Ovary (tissue), 9 donors: ENCODE measurements around the gene LPGAT1. TPM values are rescaled to one million over a fixed set of nuclear protein-coding genes. Genes with fewer than 3 reads are reported as not detected.

Experiments used
- DNase-seq, 5 donors: peaks; one replicate each; pipeline ENCODE4 v3.0.0-alpha.2; 2019 to 2020
- H3K27ac ChIP-seq, 2 donors: fragments of 200-600 bp; one replicate each; pipeline versions ENCODE4 v1.5.1 to v1.8.0; 2019 to 2022
- H3K27me3 ChIP-seq: fragments of 200-600 bp; one replicate; pipeline ENCODE4 v1.8.0; 2022
- H3K36me3 ChIP-seq: fragments of 200-600 bp; sonication (generic); one replicate; pipeline ENCODE4 v1.5.1; 2019
- H3K4me1 ChIP-seq: one replicate; pipeline ENCODE4 v1.8.1; 2013; ENCODE audit warnings: mild to moderate bottlenecking, moderate library complexity; ENCODE audit not compliant: insufficient read depth
- H3K4me3 ChIP-seq: fragments of 200-600 bp; sonication (generic); one replicate; pipeline ENCODE4 v1.5.1; 2017
- H3K9me3 ChIP-seq, 2 donors: fragments of 200-600 bp in 1 of 2; sonication (generic) in 1 of 2; one replicate each; pipeline versions ENCODE4 v1.5.1 to v1.8.1; 2013 to 2019; ENCODE audit warnings: mild to moderate bottlenecking in 1 of 2, moderate library complexity in 1 of 2
- EP300 ChIP-seq: sonication (generic); formaldehyde crosslinking; IDR thresholded peaks from one replicate; pipeline ENCODE4 v1.6.1; 2017; ENCODE audit warnings: antibody characterized with exemption
- POLR2A ChIP-seq: fragments of 450-650 bp; IDR thresholded peaks from one replicate; pipeline ENCODE4 v1.6.1; 2017; ENCODE audit warnings: antibody characterized with exemption, mild to moderate bottlenecking, moderate library complexity
- WGBS, 3 donors: extraction: QIAGEN DNeasy Blood & Tissue Kit in 1 of 3; methylation state at CpG; one replicate each; pipeline versions ENCODE4 v1.1.5 to v1.1.7; 2013 to 2017; 5-methylcytosine and 5-hydroxymethylcytosine counted together
- intact Hi-C, 4 donors: fragments of 100-400 bp; cut with DNase I; formaldehyde crosslinking; loops; one replicate each; pipeline versions ENCODE4 v1.11.0 to v1.15.1; 2022 to 2023
- polyA plus RNA-seq, 2 donors: library from polyadenylated mRNA; stranded (reverse); fragments of 200-250 nt in 1 of 2; fragments of 350-450 nt in 1 of 2; fragmentation: Illumina TruSeq in 1 of 2; extraction: RNeasy Lipid Tissue Mini Kit (QIAGEN cat#74804) in 1 of 2; gene quantifications; one replicate each; pipeline ENCODE4 v1.2.3, GENCODE V29; 2013 to 2014
- total RNA-seq, 7 donors: library from RNA; depleted of rRNA in 2 of 7; stranded (reverse); fragments of >200 nt in 2 of 7; fragmentation: NEBNext Ultra II Directional in 3 of 7; extraction: Animal tissue kit (Norgen Biotek cat#: 25700) in 3 of 7; gene quantifications; one replicate each; pipeline versions ENCODE4 v1.1.0 to v1.2.4, GENCODE V29; 2016 to 2023
- TF ChIP-seq, protein P1 (sequence below), 3 donors: fragments of 450-650 bp in 2 of 3; fragments of 200-600 bp in 1 of 3; IDR thresholded peaks; one replicate each; pipeline versions ENCODE4 v1.5.1 to v1.8.0; 2016 to 2022; ENCODE audit warnings: antibody characterized with exemption in 3 of 3, mild to moderate bottlenecking in 1 of 3
- donor health status: DM: no; HTN: no; CAD: no; lungs with moderate emphysema.
- donor health status: DM: no; HTN: no; CAD: no.
- donor health status: Bipolar disorder and iron deficiency.
- donor health status: DM: yes; HTN: yes; CAD: no.
- donor health status: DM: no; HTN: no; CAD: no.
- donor health status: DM: yes; HTN: yes; CAD: no.

Gene LPGAT1
- total and polyA plus RNA-seq, 9 donors, result 6.3 to 32.7 (median 26.1) TPM

DNA sequence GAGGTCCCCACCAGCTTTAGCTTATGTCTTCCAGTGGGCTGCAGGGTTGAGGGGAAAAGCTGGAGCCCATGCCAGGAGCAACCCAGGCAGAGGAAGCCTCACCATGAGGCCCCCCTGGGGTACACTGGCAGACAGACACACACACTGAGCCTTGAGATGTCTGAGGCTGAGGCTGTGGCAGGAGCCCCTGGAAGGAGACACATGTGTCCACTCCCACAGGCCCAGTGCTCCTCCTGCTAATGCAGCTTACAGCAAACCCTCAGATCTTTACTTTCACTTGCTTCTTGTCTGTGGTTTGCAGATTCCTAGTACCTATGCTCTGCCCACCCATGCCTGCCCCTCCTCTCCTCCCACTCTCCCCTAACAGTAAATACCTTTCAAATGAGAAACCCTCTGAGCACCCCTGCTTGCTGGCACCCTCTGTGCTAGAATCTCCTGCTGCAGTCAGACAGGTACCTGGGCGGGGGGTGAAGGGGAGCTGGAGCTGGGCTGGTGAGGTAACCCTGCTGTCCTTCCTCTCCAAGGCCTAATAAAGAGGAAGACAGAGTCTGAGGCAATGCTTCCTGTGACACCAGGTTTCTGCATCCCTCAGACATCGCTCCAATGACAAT lies 91.8 kb downstream of the LPGAT1 start:
- intact Hi-C loops, result no loop called here

DNA sequence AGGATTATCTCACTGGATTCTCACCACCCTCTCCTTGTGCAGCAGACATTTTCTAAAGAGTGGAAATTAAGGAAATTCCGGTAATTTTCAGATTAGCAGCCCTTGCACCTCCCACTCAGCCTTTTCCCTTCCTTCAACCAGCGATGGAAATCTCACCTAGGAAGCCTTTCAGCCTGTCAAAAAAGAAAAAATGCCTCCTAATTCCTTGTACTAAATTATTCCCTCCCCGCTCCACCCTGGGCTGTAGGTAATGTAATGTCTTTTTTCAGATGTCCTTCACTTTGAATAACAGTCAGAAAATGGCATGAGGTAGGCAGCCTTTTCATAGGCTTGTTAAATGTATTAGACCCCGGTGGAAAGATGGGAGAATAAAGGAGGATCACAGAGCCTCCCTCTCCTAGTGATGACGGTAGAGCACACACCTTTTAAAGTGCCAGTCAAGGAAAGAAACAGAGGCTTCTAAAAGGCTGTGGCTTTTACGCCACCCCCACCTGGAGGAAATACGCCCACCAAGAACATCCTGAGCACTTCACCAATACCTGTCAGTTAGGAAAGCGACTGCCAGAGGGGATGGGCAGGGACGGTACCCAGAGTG lies 92.4 kb downstream of the LPGAT1 start:
- TF ChIP-seq EP300, result no peak
- TF ChIP-seq, protein P1, sequence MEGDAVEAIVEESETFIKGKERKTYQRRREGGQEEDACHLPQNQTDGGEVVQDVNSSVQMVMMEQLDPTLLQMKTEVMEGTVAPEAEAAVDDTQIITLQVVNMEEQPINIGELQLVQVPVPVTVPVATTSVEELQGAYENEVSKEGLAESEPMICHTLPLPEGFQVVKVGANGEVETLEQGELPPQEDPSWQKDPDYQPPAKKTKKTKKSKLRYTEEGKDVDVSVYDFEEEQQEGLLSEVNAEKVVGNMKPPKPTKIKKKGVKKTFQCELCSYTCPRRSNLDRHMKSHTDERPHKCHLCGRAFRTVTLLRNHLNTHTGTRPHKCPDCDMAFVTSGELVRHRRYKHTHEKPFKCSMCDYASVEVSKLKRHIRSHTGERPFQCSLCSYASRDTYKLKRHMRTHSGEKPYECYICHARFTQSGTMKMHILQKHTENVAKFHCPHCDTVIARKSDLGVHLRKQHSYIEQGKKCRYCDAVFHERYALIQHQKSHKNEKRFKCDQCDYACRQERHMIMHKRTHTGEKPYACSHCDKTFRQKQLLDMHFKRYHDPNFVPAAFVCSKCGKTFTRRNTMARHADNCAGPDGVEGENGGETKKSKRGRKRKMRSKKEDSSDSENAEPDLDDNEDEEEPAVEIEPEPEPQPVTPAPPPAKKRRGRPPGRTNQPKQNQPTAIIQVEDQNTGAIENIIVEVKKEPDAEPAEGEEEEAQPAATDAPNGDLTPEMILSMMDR (IDR thresholded peaks at IDR 0.05), result no peak
- TF ChIP-seq POLR2A, result no peak
- Histone ChIP-seq H3K4me3 (no peak overlapping the region), H3K9me3 (no peaks in the 10 kb centered on the region), H3K27ac (no peak overlapping the region), H3K27me3 (no peaks in the 10 kb centered on the region), H3K36me3 (no peaks in the 10 kb centered on the region), H3K4me1 (peaks cover 5% of the 10 kb centered on the region)
- no peak for DNase-seq
- 73 to 80% (median 78%) methylated on average over 9 of the region's 9 CpGs for WGBS, 3 donors
- intact Hi-C loops, result no loop called here

More for the DNA sequence above, 91.8 kb downstream of the LPGAT1 start:
- Histone ChIP-seq H3K9me3 (no peaks in the 10 kb centered on the region), H3K27ac (no peak overlapping the region), H3K4me1 (peaks cover 5% of the 10 kb centered on the region), H3K27me3 (no peaks in the 10 kb centered on the region), H3K4me3 (no peak overlapping the region), H3K36me3 (no peaks in the 10 kb centered on the region)
- no peak for TF ChIP-seq EP300
- TF ChIP-seq, protein P1 (IDR thresholded peaks at IDR 0.05), result no peak
- no peak for TF ChIP-seq POLR2A
- DNase-seq, result no peak
- 50 to 92% (median 91%) methylated on average over 2 of the region's 2 CpGs for WGBS, 3 donors

DNA sequence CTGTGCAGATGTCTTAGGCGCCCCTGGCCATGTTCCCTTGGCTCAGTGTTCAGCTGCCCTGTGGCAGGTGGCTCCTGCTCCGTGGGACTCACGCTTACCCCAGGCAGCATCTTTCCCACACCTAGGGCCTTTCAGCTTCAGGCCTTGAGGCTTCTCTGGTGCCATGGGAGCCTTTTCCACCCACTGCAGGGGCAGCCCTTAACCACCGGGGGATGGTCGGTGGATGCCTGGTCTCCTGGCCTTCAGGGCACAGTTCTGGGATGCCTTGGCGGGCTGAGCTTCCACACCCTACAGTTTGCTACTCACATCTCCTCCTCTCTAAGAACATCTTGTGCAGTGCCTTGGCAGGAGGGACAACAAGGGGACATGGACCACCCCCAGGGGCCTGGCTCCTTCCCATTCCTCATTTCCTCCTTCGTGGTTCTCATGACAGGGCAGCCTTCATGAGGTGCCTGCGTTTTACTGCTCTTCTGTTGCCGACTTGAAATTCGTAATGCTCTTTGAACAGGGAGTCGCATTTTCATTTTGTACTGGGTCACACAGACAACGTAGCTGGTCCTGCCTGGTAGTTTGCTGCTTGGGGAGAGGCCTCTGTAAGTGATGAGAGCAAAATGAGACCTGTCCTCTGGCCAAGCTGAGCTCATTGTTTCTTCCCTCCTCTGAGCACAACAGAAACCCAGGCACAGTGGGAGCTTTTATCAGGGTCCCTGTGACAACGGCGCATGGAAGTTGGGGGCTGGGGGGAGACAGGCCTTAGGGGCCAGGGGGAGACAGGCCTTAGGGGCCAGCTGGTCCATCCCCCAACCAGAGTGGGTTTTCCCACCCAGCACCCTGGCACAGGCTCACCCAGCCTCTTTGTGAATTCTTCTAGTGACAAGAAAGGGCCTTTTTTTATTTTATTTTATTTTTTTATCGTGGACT lies 93.2 kb downstream of the LPGAT1 start:
- no peak for DNase-seq
- intact Hi-C loops, result no loop called here
- H3K4me3 ChIP-seq, result no peak overlapping the region
- no peaks in the 10 kb centered on the region for H3K9me3 ChIP-seq
- no peak overlapping the region for H3K27ac ChIP-seq
- TF ChIP-seq, protein P1 (IDR thresholded peaks at IDR 0.05), result no peak
- TF ChIP-seq POLR2A, result no peak
- TF ChIP-seq EP300, result no peak
- H3K36me3 ChIP-seq, result no peaks in the 10 kb centered on the region
- peaks cover 5% of the 10 kb centered on the region for H3K4me1 ChIP-seq
- WGBS, 3 donors, result 90 to 95% (median 93%) methylated on average over 15 of the region's 15 CpGs
- no peaks in the 10 kb centered on the region for H3K27me3 ChIP-seq

DNA sequence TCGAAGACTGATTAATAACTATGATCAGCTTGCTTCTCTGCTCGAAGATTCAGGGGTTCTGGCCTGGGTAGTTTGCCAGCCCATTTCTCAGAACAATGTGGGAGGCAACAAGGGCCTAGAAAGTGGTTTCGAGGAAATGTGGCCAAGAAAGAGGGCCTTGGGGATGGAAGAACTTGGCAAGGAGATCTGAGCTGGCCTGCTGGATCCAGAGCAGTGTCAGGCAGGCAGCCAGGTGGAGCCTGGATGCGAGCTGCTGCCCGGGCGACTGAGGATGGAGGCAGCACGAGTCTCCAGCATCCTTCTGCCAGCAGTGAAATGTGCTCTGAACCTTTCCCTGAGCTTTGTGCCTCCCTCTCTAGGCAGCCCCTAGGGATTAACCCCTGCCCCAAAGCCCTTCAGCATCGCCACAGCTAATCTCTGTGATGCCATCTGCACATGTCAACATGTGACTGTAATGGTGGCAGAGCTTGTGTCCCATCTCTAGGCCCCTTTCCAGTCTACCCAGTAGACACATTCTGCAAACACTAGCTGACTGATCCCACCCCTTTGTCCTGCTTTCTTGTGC lies 94.1 kb downstream of the LPGAT1 start:
- peaks cover 5% of the 10 kb centered on the region for H3K4me1 ChIP-seq
- H3K4me3 ChIP-seq, result no peak overlapping the region
- TF ChIP-seq POLR2A, result no peak
- TF ChIP-seq EP300, result no peak
- TF ChIP-seq, protein P1 (IDR thresholded peaks at IDR 0.05), result no peak
- no peaks in the 10 kb centered on the region for H3K36me3 ChIP-seq
- peak; percentile 41 to 72 (median 69) for DNase-seq
- no peaks in the 10 kb centered on the region for H3K9me3 ChIP-seq
- H3K27ac ChIP-seq, result no peak overlapping the region
- intact Hi-C loops, result no loop called here
- 30 to 45% (median 38%) methylated on average over 8 of the region's 8 CpGs for WGBS, 3 donors
- no peaks in the 10 kb centered on the region for H3K27me3 ChIP-seq
